Cardiac septum (tissue), 1 donor: ENCODE data around the gene AKIRIN2. TPM values are rescaled to one million over a fixed set of nuclear protein-coding genes. Genes with fewer than 3 reads are reported as not detected.

Source experiments
- total RNA-seq: library from RNA; stranded (reverse); fragmentation: NEBNext Ultra II Directional; extraction: Animal tissue kit (Norgen Biotek cat#: 25700); gene quantifications from one replicate; pipeline ENCODE4 v1.2.1, GENCODE V29; 2021
- donor health status: DM: no; HTN: no; CAD: no.

AKIRIN2 gene
- total RNA-seq, 1 donor from 2014 or later: 52.8 TPM

Other genes starting within 250 kb of the AKIRIN2 start
- gene SLC35A1, start 229.3 kb downstream of the AKIRIN2 start, total RNA-seq: 10.9 TPM
- 23.6 TPM for gene RARS2, start 112.2 kb downstream of the AKIRIN2 start, total RNA-seq
- 23.0 TPM for gene ORC3, start 112.1 kb downstream of the AKIRIN2 start, total RNA-seq